TTC549 (cell line): ENCODE measurements around the gene AKR1C8.
"Not testable (repeated sequence)": the region's sequence is repeated elsewhere in the genome, so short reads cannot be mapped to it uniquely, and the experiment has no call there.

Experiments
- FAIRE-seq: peaks from 2 replicates; lab custom pipeline; 2012; peaks lifted over from hg19 to GRCh38; lab: Jason Lieb, UNC

AKR1C8 gene

DNA sequence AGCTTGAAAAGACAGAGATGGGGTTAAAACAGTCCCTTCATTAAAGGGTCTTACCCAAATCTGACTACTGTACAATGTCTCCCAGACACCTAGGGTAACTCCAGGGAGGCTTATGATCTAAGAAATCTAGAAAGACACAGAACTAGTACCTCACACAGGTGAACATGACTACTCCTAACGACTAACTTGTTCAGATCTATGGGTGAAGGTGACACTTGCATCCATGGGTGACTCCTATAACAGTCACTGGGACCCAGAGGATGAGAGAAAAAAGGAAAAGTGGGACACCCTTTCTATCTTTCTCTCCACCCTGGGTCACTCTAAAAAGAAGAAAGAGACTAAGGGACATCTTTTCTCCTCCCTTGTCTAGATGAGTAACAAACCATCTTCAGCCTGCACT is 19.2 kb downstream of the AKR1C8 start:
- no peak for FAIRE-seq

DNA sequence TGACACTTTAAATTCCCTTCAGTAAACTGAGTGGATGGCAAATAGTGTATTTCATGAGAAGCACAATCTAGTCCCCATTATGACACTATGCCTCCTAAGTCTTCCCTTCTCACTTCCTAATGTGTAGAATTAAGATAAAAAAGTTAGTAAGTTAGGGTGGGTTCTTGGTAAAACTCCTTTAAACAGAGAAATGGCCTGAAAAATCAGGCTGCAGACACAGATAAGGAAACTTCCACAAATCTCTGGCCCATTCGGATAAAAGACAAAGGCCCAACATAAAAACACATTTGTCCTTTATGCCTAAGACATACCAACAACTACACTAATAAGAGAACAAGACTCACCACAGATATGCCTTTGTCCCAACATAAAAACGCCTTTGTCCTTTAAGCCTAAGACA is 21.5 kb downstream of the AKR1C8 start:
- no peak for FAIRE-seq

DNA sequence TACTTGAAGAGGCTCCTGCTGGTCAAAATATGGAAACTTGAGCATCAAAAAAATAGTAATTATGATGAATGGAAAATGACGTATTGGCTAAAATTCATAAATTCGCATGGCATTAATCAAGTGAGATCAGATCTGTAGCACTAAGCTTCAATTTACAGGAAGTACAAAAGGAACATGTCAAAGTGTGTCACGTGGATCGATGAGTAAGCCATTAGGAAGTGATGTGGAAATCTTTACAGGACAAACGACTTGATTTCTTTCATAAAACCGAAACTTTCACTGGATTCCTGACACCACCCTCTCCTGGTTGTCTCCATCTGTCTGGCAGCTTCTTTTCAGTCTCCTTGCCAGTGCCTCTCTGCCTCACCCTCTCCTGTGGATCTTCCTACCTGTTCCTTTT is 25.8 kb downstream of the AKR1C8 start:
- FAIRE-seq, result no peak

DNA sequence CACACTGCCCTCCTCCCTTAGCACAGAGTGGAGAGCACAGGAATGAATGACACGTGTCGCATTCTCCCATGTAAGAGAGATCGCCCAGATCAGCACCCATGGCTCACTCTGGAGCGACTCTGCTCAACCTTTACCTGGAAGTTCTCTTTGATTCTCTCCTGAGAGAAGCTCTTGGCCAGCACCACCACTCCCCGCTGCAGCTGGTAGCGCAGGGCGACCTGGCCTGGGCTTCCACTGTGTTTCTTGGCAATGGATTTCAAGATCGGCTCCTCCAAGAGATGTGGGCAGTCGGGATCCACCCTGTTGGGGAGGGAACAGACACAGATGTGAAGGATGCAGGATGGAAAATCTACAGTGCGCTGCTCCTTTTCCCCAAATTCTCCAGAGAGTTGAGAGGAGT is 27.4 kb downstream of the AKR1C8 start:
- FAIRE-seq, result no peak

DNA sequence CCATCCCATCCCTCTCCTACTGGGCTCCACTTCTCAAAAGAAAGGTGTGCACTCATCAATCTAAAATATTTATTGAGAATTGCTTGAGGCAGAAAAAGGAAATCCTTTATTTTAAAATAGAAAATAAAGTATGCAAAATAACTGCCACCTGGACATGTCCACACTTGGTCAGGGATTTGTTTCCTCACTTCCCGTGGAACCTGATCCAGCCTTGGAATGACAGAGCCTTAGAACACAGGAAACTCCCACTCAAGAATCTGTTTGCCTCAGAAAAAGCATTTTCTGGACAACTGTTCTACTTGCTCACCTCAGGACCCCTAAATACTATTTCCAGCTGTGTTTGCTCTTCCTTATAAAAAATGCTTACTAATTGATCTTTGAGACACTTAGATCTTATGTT is 29.0 kb downstream of the AKR1C8 start:
- no peak for FAIRE-seq

DNA sequence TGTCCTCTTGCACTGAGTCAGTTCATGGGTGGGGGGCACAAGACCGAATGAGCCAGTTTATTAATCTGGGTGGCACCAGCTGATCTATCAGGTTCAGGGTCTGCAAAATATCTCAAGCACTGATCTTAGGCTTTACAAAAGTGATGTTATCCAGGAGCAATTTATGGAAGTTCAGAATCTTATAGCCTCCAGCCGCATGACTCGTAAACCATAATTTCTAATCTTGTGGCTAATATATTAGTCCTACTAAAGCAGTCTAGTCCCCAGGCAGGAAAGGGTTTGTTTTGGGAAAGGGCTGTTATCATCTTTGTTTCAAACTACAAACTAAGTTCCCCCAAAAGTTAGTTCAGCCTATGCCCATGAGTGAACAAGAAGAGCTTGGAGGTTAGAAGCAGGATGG is 33.9 kb downstream of the AKR1C8 start:
- FAIRE-seq, result no peak

DNA sequence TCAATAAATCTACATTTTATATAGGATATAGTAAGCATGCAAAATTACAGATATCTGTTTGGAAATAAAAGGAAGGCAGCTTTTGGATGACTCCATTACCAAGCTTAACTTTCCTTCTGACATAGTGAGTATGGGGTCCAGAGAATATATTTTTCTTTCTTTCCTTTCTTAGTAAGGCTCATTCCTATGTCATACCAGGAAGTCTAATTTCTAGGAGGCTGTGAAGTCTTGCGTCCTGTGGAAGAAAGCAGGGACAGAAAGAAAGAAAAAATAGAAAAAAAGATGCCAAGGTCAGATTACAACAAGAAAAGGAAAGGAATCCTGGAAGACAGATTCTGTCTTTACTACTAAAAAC is 36.3 kb downstream of the AKR1C8 start:
- no peak for FAIRE-seq

DNA sequence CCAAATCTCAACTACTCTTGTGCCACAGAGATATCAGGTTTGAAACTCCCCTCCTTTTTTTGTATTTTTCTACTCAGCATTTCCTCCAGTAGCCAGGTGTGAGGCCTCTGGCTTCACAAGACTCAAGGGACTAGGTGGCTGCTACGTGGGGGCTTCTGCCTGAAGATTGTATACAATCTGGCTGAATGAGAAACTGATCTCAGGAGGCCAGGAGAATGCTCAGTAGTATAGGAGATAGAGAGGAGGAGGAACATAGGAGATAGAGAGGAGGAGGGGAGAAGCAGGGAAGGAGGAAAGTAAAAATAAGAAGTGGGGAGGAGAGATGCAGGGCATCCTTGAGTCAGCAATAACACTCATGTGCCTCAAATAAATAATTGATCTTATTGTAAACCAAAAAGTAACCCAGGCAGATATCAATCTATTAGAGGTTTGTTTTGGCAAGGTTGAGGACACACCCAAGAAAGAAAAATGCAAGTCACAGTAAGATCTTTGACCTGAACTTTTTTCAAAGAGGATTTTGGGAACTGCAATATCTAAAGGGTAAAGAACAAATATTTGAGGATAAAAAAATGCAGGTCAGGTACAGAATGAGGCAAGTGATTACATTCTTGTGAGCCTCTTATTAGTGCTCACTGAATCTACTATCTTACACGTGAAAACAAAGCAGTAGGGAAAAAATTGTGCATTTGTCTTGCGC is 36.8 kb downstream of the AKR1C8 start:
- no peak for FAIRE-seq

DNA sequence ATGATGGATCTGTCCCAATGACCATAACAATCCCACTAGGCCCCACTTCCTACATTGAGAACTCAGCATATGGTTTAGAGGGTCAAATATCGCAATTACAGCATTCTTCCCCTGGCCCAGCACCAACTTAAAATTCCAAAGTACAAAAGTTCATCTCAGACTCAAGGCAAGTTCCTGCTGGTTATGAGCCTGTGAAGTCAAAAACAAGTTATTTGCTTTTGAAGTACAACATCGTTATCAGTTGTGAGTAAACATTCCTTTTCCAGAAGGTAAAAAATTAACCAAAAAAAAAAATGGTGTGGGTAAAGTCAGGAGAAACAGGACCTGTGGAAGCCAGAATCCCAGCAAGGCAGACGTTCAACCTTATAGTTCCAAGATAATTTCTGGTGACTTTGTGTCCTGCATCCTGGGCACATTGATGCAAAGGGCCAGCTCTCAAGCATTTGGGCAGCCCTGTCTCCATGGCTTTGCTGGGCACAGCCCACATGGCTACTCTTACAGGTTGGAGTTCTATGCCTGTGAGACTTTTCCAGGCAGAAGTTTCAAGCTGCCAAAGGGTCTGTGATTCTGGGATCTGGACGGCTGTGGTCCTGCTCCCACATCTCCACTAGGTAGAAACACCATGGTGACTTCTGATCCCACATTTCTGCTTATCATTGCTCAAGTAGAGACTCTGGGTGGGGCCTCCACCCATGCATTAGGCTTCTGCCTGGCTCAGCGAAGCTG is 37.5 kb downstream of the AKR1C8 start:
- no peak for FAIRE-seq

DNA sequence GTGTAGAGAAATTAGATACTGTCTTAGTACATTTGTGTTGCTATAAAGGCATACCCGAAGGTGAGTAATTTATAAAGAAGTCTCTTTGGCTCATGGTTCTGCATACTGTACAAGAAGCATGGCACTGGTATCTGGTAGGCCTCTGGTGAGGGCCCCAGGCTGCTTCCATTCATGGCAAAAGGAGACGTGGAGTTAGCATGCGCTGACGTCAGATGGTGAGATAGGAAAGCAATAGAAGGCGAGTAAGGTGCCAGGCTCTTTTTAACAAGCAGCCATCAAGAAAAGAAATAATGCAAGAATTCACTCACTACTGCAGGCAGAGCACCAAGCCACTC is 38.1 kb downstream of the AKR1C8 start:
- FAIRE-seq, result no peak

DNA sequence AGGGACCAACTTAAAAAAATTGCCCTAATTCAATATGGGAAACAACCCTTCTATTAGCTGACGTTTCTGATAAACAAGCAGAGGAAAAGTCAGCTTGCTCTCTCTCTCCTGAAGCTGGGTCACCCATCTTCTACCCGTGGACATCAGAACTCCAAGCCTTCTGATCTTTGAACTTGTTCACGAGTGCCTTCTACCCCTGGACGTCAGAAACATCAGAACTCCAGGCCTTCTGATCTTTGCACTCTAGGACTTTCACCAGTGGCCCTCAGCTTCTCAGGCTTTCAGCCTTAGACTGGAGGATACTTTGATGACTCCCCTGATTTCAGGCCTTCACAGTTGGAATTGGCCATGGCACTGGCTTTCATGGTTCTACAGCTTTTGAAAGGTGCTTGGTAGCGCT is 41.8 kb downstream of the AKR1C8 start:
- no peak for FAIRE-seq

DNA sequence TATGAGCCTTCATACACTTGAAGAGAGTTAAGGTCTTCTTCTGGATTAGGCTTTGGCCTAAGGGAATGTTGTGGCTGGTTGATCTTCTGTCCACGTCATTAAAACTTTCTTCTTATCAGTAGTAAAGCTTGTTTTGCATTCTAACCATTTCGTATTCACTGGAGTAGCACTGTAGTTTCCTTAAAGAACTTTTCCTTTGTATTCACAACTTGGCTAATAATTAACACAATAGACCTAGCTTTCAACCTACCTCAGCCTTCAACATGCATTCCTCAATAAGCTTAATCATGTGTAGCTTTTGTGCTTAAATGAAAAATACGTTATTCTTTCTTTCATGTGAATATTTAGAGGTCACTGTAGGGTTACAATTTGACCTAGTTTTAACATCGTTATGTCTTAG is 42.8 kb downstream of the AKR1C8 start:
- FAIRE-seq, result no peak

DNA sequence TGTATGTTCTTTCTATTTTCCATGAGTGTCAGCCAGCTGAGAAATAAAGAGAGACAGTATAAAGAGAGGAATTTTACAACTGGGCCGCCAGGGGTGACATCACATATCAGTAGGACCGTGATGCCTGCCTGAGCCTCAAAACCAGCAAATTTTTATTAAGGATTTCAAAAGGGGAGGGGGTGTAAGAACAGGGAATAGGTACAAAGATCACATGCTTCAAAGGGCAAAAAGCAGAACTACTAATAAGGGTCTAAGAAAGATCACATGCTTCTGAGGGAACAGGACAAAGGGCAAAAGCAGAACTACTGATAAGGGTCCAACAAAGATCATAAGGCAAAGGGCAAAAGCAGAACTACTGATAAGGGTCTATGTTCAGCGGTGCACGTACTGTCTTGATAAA is 47.3 kb downstream of the AKR1C8 start:
- not testable (repeated sequence) for FAIRE-seq

DNA sequence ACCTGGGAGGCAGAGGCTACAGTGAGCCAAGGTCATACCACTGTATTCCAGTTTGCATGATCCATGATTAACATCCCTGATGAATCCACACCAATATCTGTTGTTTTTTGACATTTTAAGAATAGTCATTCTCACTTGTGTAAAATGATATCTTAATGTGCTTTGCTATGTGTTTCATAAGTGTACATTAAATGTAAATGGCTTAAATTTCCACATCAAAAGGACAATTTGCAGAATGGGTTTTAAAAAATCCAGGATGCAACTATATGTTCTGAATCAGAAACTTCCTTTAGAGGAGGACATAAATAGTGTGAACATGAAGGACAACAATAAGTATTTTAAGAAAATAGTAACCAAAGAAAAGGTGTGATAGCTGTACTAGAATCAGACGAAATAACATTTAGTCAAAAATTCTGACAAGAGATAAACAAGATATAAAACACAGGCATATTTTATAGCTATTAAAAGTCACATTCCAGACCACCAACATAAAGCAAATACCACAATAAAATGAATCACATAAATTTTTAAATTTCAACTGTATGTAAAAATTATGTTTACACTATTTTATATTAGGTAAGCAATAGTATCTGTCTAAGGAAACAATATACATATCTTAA is 48.4 kb downstream of the AKR1C8 start:
- no peak for FAIRE-seq

DNA sequence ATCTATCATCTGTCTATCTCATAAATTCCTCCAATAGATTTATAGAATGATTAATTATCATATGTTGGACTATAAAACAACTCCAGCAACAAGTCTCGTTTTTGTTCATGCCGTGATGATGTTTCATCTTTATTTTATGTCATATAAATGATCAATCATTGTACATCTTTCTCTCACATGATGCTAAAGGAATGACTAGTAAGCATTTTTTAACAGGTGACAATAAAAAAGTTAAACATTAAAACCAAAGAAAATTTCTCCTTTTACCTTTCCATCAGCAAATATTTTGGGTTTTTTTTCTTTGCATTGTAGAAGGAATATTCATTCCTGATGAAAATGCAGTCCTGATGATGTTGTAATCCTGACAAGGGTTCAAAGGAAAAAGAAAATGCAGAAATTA is 49.4 kb downstream of the AKR1C8 start:
- FAIRE-seq, result no peak

DNA sequence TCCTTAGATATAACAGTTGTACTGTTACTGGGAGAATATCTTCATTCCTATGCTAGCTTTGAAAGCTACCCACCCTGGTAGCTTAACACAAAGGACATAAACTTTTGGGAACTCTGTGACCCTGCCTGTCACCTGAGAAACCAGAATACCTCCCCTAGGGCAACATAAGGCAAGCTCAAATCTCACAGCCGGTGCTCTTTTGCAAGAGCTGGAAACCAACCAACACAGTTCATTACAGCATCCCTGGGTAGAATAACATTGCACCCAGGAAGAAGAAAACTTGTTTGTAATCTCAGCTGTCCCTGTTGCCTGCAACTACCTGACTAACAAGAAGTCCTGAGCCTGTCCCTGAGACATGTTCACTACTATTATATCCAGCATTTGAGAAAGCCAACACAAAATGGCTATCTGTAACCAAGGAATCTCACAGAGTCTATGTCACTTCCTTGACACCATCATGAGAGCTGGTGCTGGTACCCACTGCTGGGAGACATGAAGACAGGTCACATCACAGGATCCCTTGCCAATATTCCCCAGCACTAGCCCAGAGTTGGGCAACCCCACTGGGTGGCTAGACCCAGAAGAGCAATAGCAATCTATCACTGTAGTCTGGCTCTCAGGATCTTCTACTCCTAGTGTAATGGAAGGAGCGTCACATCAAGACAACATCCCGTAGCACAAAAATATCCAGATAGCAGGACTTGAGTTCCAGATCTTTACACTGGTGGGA is 59.5 kb downstream of the AKR1C8 start:
- no peak for FAIRE-seq

DNA sequence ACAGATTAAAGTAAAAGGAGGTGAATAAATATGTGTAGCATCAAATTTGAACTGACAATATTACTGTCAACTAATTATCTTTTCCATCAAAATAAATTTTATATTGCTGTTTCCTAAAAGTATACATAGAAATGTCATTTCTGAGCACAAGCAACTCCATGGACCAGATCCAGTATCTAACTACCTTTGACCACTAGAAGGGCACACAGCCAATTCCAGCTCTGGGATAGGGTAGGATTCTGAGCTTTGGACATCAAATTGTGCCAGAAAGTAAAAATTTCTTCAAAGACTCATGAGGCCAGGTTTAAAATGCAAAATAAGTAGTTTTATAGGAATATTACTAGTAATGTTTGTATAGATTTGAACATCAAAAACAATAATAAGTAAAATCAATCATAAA is 61.1 kb downstream of the AKR1C8 start:
- no peak for FAIRE-seq

DNA sequence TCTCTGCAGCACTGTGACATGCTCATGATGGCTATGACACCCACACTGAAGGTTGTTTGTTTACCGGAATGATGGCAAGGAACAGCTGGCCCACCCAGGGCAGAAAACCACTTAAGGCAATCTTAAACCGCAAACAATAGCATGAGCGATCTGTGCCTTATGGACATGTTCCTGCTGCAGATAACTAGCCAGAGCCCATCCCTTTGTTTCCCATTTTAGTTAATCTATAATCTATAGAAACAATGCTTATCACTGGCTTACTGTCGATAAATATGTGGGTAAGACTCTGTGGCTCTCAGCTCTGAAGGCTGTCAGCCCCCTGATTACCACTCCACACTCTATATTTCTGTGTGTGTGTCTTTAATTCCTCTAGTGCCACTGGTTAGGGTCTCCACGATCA is 65.0 kb downstream of the AKR1C8 start:
- not testable (repeated sequence) for FAIRE-seq

DNA sequence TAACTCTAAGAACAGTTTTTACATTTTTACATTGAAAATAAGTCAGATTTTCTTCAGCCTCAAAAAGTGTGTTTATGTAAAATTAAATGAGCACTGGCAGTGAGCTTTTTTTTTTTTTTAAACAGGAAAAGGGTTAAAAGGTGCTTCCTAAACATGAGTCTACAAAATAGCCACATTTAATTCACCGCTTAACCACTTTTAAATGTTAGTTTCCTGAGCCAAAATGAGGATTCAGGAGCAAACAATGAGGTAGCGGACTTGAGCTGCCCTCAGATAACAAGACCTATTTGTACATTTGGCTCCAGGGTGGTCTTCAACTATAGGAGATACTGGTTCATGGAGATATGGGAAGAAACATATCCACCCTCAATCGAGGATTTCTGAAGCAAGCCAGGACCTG is 67.9 kb downstream of the AKR1C8 start:
- FAIRE-seq, result no peak

DNA sequence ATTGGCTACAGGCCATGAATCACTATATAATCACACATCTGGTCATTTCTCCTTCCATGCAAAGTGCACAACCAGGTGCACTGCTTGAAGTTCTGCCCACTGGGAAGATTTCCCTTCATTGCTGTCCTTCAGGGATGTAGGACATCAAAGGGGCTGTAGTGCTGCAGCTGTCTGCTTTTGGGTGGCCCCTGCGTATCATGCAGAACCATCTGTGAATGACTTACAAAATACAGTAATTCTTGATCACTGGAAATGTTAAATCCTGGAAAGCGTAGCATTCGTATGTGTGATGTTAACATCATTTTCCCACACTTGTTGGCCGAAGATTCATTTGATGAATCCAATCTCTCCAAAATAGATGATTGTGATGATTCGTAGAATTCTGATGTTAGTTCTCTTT is 68.3 kb downstream of the AKR1C8 start:
- no peak for FAIRE-seq

DNA sequence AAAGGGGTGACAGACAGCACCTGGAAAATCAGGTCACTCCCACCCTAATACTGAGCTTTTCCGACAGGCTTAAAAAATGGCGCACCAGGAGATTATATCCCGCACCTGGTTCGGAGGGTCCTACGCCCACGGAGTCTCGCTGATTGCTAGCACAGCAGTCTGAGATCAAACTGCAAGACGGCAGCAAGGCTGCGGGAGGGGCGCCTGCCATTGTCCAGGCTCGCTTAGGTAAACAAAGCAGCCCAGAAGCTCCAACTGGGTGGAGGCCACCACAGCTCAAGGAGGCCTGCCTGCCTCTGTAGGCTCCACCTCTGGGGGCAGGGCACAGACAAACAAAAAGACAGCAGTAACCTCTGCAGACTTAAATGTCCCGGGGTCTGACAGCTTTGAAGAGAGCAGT is 75.1 kb downstream of the AKR1C8 start:
- not testable (repeated sequence) for FAIRE-seq

DNA sequence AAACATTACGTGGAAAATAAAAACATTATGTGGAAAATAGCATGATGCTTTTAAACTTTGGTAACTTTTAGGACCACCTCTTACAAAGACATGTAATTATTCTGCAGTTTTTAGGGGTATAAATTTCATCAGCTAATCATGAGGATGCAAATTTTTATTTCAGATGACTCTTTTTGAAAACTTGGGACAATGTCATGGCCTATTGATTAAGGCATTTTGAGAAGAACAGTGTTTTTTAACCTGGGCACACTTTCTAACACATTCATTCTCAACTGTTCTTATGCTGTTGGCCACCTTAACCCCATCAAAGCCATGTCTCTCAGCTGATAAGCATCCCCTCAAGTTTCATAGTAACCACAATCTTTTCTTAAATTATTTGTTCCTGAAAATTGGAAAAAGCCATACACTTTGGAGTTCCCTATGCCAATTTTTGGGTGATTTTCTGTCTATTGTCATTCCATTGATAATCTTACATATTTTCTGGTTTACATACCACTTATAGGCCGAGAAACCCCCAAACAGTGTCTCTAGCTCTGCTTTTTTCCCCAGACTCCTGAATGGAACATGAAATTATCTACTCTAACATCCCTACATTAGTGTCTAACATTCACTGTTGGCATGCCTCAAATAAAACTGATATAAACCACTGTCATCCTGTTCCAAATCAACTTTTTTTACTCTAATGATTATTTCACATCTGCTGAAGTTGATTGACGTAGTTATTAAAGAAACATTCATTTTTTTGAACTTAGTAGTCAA is 76.1 kb downstream of the AKR1C8 start:
- no peak for FAIRE-seq
